Activated CD4-positive, alpha-beta memory T cell treated with anti-CD3 and anti-CD28 coated beads for 36 hours (primary cell): ENCODE measurements around the gene REEP6. TPM values are rescaled to one million over a fixed set of nuclear protein-coding genes. Genes with fewer than 3 reads are reported as not detected.
"Not testable (repeated sequence)": the region's sequence is repeated elsewhere in the genome, so short reads cannot be mapped to it uniquely, and the experiment has no call there.

Source experiments
- CTCF ChIA-PET: fragments of 350-600 bp; sonication (Branson Sonifier 250); formaldehyde crosslinking; loops from one replicate; lab custom pipeline; 2021; ENCODE audit warnings: antibody characterized with exemption, inconsistent platforms; lab: Charles Lee
- POLR2A ChIA-PET: fragments of 350-600 bp; sonication (Branson Sonifier 250); formaldehyde crosslinking; loops from one replicate; lab custom pipeline; 2021; ENCODE audit warnings: antibody characterized with exemption; lab: Charles Lee
- DNase-seq: peaks from one replicate; pipeline ENCODE4 v3.0.0-alpha.2; 2020
- H3K27ac Mint-ChIP-seq: one replicate; pipeline ENCODE4 v1.8.0; 2021; ENCODE audit warnings: mixed read lengths
- H3K27me3 Mint-ChIP-seq: one replicate; pipeline ENCODE4 v1.8.0; 2021; ENCODE audit warnings: mixed read lengths
- H3K36me3 Mint-ChIP-seq: one replicate; pipeline ENCODE4 v1.8.0; 2021; ENCODE audit warnings: mixed read lengths
- H3K4me1 Mint-ChIP-seq: one replicate; pipeline ENCODE4 v1.8.0; 2021; ENCODE audit warnings: low read depth, mixed read lengths
- H3K4me3 Mint-ChIP-seq: one replicate; pipeline ENCODE4 v1.8.0; 2021; ENCODE audit warnings: mild to moderate bottlenecking, mixed read lengths
- H3K9me3 Mint-ChIP-seq: one replicate; pipeline ENCODE4 v1.8.0; 2021; ENCODE audit warnings: mixed read lengths
- intact Hi-C: fragments of 100-400 bp; cut with micrococcal nuclease; formaldehyde crosslinking; loops from one replicate; pipeline ENCODE4 v1.15.1; 2023
- total RNA-seq, 2 experiments: library from RNA; stranded (reverse); gene quantifications; one replicate each; pipeline ENCODE4 v1.2.3, GENCODE V29; 2021

REEP6 gene
- total RNA-seq, 2 experiments from 2014 or later, result 1.8 to 1.9 TPM

DNA sequence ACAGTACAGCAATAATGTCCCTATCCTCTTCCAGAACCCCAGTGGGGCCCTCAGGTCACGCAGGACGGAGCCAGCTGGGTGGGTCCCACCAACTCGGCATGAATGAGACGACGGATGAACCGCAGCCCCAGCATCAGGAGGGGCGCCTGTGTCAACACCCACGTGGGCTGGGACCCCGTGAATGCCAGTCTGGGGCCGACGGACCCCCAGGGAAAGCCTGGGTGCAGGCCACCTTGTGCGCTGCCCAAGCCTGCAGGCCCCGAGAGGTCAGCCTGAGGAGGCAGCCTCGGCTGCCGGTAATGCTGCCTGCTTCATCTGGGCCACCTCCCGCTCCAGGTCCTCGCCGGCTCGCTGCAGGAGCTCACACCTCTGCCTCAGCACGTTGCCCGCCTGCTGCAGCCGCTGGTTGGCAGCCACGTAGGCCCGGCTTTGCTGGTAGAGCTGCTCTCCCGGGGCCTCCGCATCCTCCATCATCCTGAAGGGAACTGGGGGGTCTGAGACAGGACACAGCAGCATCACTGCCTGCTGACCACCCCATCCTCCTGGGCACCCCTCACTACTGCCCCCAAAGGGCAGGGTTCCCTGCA lies 16.1 kb upstream of the REEP6 start:
- POLR2A ChIA-PET, result interaction anchor here (1.5 kb wide), 1 partner anchor 8 kb away, joined by 3 read pairs; no protein-coding TSS in a partner anchor
- Mint-ChIP-seq H3K4me3 (no peak overlapping the region), H3K36me3 (peaks cover 3% of the 10 kb centered on the region), H3K9me3 (no peaks in the 10 kb centered on the region), H3K4me1 (peaks cover 18% of the 10 kb centered on the region), H3K27ac (no peak overlapping the region), H3K27me3 (peaks cover 3% of the 10 kb centered on the region)
- CTCF ChIA-PET, result interaction anchor here (2.2 kb wide), 1 partner anchor 9 kb away, joined by 6 read pairs; no protein-coding TSS in a partner anchor
- intact Hi-C loops, result loop anchor here (5.0 kb wide), 2 partner anchors 37 to 38 kb away; partner anchors contain the start of genes ADAMTSL5 and RPS15
- DNase-seq, result no peak

DNA sequence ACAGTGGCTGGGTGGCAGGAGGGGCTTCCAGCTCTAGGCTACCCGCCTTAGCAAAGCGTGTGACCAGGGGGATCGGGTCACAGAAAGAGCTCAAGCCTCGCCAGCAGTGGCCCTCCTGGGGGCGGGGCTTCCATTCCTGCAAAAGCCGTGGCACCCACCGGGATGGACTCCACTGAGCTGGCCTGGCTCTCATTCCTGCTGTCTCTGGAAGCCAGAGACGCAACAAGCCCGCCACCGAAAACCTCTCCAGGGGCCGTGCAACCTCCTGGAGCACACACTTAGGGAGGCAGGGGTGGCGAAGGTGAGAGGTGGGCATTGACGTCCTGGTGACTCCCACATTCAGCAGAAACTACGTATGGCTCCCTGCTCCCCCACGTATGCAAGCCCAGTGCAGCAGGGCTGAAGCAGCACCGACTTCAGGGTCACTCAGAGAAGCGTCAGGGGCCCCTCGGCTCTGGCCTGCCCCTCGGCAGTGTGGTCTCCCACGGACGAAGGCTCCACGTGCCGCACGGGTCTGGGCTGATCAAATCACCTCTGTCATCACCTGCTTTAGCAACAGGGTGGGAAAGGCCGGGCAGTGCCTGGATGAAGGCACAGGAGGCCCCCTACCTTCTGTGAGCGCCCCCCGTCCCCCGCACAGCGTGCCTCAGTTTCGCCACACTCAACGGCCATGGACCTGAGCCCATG lies 15.1 kb upstream of the REEP6 start:
- POLR2A ChIA-PET, result interaction anchor here (1.5 kb wide), 1 partner anchor 9 kb away, joined by 3 read pairs; no protein-coding TSS in a partner anchor
- Mint-ChIP-seq H3K4me1 (peaks cover 15% of the 10 kb centered on the region), H3K9me3 (no peaks in the 10 kb centered on the region), H3K27me3 (no peaks in the 10 kb centered on the region), H3K36me3 (peaks cover 3% of the 10 kb centered on the region), H3K4me3 (no peak overlapping the region), H3K27ac (no peak overlapping the region)
- CTCF ChIA-PET, result interaction anchor here (2.2 kb wide), 1 partner anchor 10 kb away, joined by 6 read pairs; no protein-coding TSS in a partner anchor
- DNase-seq, result no peak
- intact Hi-C loops, result loop anchor here (5.0 kb wide), 1 partner anchor 36 kb away; the partner anchor contains the start of gene ADAMTSL5

DNA sequence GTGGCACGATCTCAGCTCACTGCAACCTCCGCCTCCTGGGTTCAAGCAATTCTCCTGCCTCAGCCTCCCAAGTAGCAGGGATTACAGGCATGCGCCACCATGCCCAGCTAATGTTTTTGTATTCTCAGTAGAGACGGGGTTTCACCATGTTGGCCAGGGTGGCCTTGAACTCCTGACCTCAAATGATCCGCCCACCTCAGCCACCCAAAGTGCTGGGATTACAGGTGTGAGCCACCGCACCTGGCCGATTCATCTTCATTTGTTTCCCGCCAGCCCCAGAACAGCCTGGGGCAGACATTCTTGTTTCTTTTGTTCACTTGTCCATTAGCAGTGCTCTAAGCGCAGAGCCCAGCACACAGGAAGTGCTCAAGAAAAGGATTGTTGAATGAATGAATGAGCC lies 13.9 kb upstream of the REEP6 start:
- CTCF ChIA-PET, result interaction anchor here (1.0 kb wide), 2 partner anchors 11 to 32 kb away, joined by 3 read pairs; no protein-coding TSS in a partner anchor
- Mint-ChIP-seq H3K4me3 (peak overlapping the region; percentile 49), H3K4me1 (peaks cover 11% of the 10 kb centered on the region)
- intact Hi-C loops, result loop anchor here (5.0 kb wide), 1 partner anchor 35 kb away; the partner anchor contains the start of gene ADAMTSL5
- H3K27ac Mint-ChIP-seq, H3K36me3 Mint-ChIP-seq, H3K9me3 Mint-ChIP-seq, POLR2A ChIA-PET, DNase-seq, H3K27me3 Mint-ChIP-seq: not testable (repeated sequence)

DNA sequence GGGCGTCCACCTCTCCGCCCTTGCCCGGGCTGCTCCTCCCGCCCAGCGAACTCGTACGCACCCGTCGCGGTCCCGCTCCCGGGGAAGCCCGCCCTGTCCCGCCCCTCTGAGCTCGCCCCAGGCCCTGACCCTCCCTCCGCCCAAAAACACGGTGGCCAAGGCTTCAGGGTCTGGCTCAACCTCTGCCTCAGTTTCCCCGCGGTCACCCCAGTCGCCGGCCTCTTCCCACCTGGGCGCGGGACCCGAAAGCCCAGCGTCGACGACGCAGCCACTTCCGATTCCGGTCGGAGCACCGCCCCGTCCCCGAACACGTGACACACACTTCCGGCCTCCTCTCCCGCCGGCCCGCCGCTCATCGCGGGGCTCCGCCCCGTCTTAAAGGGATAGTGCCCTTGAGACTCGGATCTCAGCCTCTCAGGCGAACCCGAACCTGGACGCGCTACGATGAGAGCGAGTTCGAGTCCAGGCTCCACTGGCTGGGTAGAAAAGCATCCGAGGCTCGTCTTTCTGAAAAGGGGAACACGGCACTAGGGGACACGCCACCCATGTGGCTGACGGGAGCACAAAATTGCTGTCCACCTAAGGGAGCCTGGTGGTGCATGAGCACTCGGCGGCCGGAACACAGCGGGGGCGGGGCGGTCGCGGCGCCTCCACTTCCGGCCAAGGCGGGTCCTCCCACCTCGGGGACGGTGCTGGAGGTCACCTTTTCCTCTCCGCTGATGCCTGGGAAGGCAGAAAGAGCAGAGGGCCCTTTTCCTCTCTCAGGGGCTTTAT lies 11.9 kb upstream of the REEP6 start, which contains the start of gene C19orf25:
Gene C19orf25, minus strand, starts transcription at position 282 of the 774 bp plus-strand sequence. CDS start 312 bp downstream, outside the sequence.
- H3K36me3 Mint-ChIP-seq, result peaks cover 3% of the 10 kb centered on the region
- peak; percentile 96 for DNase-seq
- peak within 1 kb of the TSS; percentile 91 for H3K27ac Mint-ChIP-seq
- POLR2A ChIA-PET, result no interaction called here
- intact Hi-C loops, result loop anchor here (1.0 to 5.0 kb wide), 3 partner anchors 11 to 96 kb away; partner anchors contain the start of genes ADAMTSL5, NDUFS7 and PCSK4
- no peaks in the 10 kb centered on the region for H3K27me3 Mint-ChIP-seq
- H3K4me3 Mint-ChIP-seq, result peak within 1 kb of the TSS; percentile 97
- CTCF ChIA-PET, result no interaction called here
- H3K9me3 Mint-ChIP-seq, result no peaks in the 10 kb centered on the region
- peaks cover 9% of the 10 kb centered on the region for H3K4me1 Mint-ChIP-seq

DNA sequence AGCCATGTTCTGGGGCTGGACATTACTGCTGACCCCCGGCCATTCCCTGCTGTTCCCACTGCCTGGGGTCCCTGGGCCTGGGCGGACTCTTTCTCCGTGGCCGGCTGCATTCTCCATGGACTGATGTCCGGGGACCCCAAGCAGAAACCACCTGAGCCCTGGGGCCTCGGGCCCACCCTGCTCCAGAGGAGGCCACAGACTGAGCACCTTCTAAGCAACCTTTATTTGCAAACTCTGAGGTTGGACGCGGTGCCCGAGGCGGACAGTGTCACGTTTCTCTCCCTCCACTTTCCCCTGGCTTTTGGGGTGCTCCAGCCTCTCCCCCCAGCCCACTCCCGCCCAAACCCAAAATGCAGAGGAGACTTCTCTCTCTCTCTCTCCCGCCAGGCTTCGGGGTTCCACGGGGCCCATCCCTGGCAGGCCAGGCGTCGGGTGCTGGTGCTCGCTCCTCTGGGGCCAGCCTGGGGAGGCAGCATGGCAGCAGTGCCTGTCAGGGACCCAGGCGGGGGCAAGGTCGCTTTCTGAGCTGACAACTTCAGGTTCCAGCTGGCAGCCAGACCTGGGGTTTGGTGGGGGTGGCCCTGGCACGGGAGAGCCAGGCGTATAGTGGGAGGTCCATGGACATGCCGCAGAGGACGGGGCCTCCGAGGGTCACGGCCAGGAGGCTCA lies 9.6 kb upstream of the REEP6 start:
- ChIA-PET POLR2A (no interaction called here), CTCF (no interaction called here)
- Mint-ChIP-seq H3K4me3 (no peak overlapping the region), H3K4me1 (peaks cover 9% of the 10 kb centered on the region), H3K27ac (no peak overlapping the region), H3K9me3 (no peaks in the 10 kb centered on the region), H3K27me3 (no peaks in the 10 kb centered on the region), H3K36me3 (peaks cover 2% of the 10 kb centered on the region)
- intact Hi-C loops, result no loop called here
- DNase-seq, result no peak

DNA sequence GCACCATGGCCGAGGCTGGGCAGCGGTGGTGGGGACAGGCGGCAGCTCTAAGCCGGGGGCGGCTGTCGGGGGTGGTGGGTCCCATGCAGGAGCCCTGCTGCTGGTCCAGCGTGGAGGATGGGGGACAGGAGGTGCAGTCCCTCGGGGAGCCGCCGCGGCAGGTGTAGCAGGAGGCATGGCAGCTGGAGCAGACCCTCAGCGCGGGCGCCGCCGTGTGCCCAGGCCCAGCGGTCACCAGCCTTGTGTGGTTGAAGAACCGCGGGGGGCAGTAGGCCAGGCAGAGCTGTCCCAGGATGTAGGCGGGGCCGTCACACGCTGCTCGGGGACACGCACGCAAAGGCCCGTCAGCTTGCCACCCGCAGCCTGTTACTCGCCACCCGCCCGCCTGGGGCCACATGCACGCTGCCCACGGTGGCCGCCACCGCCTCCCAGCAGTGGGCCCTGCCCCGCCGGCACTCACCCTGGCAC lies 9.1 kb upstream of the REEP6 start:
- no peak overlapping the region for H3K4me3 Mint-ChIP-seq
- peaks cover 9% of the 10 kb centered on the region for H3K4me1 Mint-ChIP-seq
- H3K27ac Mint-ChIP-seq, result no peak overlapping the region
- H3K27me3 Mint-ChIP-seq, result no peaks in the 10 kb centered on the region
- H3K36me3 Mint-ChIP-seq, result peaks cover 2% of the 10 kb centered on the region
- H3K9me3 Mint-ChIP-seq, result no peaks in the 10 kb centered on the region
- POLR2A ChIA-PET, result no interaction called here
- CTCF ChIA-PET, result no interaction called here
- intact Hi-C loops, result no loop called here
- DNase-seq, result no peak

DNA sequence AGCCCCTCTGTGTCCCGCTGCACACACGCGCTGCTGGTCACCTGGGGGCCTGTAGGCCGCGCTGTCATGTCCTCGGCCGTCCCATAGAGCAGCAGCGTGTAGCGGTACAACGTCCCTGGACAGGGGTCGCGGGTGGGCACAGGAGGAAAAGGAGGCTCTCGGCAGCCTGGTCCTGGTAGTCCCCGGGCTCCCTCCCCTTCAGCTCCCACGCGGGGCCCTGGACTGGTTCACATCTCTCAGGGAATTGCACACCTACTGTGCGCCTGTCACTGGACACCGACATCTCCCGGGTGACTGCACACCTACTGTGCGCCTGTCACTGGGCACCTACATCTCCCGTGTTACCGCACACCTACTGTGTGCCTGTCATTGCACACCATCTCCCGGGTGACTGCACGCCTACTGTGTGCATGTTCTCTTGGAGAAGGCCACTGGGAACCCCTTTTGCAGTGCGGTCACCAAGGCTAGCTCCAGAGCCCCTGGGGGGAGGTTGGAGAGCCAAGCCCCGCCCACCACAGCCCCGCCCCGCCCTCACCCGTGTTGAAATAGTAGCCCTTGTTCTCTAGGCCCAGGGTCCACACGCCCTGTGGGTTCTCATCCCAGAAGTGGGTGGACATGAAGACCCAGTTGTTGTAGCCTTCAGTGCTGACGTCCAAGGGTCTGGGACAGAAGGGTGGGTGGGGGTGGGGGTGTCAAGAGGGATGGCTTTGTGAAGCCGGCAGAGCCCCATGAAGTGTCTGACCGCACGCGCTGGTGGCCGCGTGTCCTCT lies 8.4 kb upstream of the REEP6 start:
- CTCF ChIA-PET, result no interaction called here
- intact Hi-C loops, result no loop called here
- peaks cover 4% of the 10 kb centered on the region for H3K4me1 Mint-ChIP-seq

DNA sequence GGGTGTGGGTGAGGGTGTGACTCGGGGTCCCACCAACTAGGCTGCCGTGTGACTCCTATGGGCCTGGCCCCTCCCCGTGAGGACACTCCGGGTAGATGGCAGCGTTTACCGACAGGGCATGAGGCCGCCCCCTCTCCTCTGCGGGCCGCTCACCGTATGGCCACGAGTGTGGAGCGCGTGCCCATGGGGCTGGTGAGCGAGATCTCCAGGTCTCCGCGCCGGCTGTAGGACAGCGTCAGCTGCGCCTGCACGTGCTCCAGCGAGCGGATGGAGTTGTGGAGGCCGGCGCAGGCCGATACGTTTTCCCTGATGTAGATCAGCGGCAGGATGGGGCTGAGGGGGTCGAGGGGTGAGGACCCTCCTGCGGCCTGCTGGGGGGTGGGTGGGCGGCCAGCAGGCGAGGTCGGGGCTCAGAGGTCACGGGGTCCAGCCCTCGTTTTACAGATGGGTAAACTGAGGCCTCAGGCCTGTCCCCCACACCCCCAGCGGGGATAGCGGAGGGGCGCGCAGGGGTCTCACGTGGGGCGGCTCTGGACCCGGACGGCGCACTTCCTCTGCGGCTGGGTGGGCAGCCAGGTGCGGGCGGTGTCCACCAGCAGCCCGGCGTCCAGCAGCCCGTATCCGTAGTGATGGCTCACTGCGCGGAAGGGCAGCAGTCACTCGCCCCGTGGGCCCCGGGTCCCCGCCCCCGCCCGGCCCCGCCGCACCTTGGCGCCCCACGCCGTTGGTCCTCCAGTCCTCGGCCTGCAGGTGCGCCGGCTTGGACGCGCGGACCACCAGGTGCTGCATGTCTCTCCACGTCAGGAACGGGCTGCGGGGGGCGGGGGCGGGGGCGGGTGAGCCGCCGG lies 7.6 kb upstream of the REEP6 start:
- H3K36me3 Mint-ChIP-seq, result peaks cover 2% of the 10 kb centered on the region

More for the DNA sequence above, 8.4 kb upstream of the REEP6 start:
- POLR2A ChIA-PET, result no interaction called here
- H3K27ac Mint-ChIP-seq, result no peak overlapping the region
- no peak for DNase-seq
- peaks cover 2% of the 10 kb centered on the region for H3K36me3 Mint-ChIP-seq
- no peaks in the 10 kb centered on the region for H3K27me3 Mint-ChIP-seq
- no peaks in the 10 kb centered on the region for H3K9me3 Mint-ChIP-seq
- no peak overlapping the region for H3K4me3 Mint-ChIP-seq

DNA sequence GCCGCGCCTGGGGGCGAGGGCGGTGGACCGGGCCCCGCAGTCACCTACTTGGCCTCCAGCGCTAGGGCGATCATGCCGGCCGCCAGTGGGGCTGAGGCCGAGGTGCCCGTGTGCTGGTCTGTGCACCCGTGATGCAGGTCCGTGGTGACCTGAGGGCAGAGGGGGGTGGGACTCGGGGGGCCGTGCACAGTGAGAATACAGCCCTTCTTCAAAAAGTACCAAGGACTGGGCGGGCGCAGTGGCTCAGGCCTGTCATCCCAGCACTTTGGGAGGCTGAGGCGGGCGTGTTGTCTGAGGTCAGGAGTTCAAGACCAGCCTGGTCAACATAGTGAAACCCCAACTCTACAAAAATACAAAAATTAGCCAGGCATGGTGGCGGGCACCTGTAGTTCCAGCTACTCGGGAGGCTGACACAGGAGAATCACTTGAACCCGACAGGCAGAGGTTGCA lies 7.0 kb upstream of the REEP6 start:
- intact Hi-C loops, result no loop called here
- CTCF ChIA-PET, result no interaction called here
- peaks cover 3% of the 10 kb centered on the region for H3K4me1 Mint-ChIP-seq
- H3K27me3 Mint-ChIP-seq, result no peaks in the 10 kb centered on the region
- DNase-seq, result no peak
- POLR2A ChIA-PET, result no interaction called here
- H3K4me3 Mint-ChIP-seq, result no peak overlapping the region
- peaks cover under 1% of the 10 kb centered on the region for H3K36me3 Mint-ChIP-seq
- H3K27ac Mint-ChIP-seq, result no peak overlapping the region
- H3K9me3 Mint-ChIP-seq, result no peaks in the 10 kb centered on the region

More for the DNA sequence above, 7.6 kb upstream of the REEP6 start:
- POLR2A ChIA-PET, result no interaction called here
- Mint-ChIP-seq H3K4me3 (no peak overlapping the region), H3K9me3 (no peaks in the 10 kb centered on the region), H3K27me3 (no peaks in the 10 kb centered on the region), H3K27ac (no peak overlapping the region), H3K4me1 (peaks cover 4% of the 10 kb centered on the region)
- intact Hi-C loops, result no loop called here
- no peak for DNase-seq
- CTCF ChIA-PET, result no interaction called here

DNA sequence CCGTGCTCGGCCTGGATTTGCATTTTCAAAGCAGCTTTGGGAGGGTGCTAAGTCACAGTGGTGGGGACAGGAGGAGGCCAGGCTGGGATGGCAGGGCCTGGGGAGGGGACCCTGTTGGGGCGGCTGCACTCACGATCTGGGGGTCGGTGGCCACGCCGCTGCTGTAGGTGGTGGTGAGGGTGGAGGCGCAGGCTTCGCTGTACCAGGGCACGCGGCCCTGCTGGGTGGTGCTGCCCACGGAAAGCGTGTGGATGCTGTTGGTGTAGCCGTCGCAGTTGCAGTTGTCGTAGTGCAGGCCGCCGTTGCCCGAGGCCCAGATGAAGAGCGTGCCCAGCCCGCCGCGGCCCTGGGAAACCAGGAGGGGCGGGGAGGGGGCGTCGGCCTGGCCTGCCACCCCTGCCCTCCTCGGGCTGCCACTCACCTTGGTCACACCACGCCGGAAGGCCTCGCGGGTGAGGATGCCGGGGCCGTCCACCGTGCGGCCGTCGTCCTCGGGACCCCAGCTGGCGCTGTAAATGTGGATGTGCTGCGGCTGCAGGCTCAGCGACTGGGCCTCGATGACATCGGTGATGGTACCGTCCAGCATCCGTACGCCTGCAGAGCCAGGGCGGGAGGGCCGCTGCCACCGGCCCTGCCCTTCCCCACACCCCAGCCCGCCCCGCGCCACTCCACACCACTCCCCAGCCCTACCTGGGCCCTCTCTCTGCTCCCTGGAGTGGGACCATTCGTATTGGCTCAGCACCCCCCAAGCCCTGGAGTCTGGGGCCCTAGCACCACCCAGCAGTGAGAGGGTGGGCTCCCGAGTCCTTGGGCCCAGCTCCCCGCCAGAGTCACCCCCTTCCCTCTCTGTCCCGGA lies 4.0 kb upstream of the REEP6 start:
- POLR2A ChIA-PET, result no interaction called here
- Mint-ChIP-seq H3K9me3 (no peaks in the 10 kb centered on the region), H3K36me3 (no peaks in the 10 kb centered on the region), H3K27ac (no peak overlapping the region), H3K4me3 (no peak overlapping the region), H3K27me3 (peaks cover 2% of the 10 kb centered on the region), H3K4me1 (peaks cover 11% of the 10 kb centered on the region)
- intact Hi-C loops, result no loop called here
- CTCF ChIA-PET, result no interaction called here
- DNase-seq, result no peak
